GM23338 (cell line): Measurements from ENCODE around the gene GSC2. TPM values are rescaled to one million over a fixed set of nuclear protein-coding genes. Genes with fewer than 3 reads are reported as not detected.
"Not testable (repeated sequence)": the region's sequence is repeated elsewhere in the genome, so short reads cannot be mapped to it uniquely, and the experiment has no call there.

ENCODE experiments used
- ATAC-seq: fragments of 200-7000 bp; cut with Tn5 transposase; 3 replicates; pipeline ENCODE4 v1.9.1; 2020
- DNase-seq: peaks from one replicate; pipeline ENCODE4 v3.0.0-alpha.2; 2015; ENCODE audit warnings: low spot score
- H2AFZ ChIP-seq: fragments of 200-600 bp; sonication (generic); 2 replicates; pipeline ENCODE4 v1.8.0; 2016; ENCODE audit warnings: antibody characterized with exemption, mild to moderate bottlenecking, moderate library complexity
- H3F3A ChIP-seq: fragments of 200-600 bp; sonication (generic); replicated peaks from 2 replicates; pipeline ENCODE4 v1.8.0; 2017; ENCODE audit warnings: antibody characterized with exemption, mixed run types, low read depth
- H3K27ac ChIP-seq: fragments of 200-600 bp; sonication (generic); 2 replicates; pipeline ENCODE4 v1.6.1; 2016; ENCODE audit warnings: low read depth
- H3K27me3 ChIP-seq: fragments of 200-600 bp; sonication (generic); 2 replicates; pipeline ENCODE4 v1.8.0; 2016; ENCODE audit warnings: mild to moderate bottlenecking, mixed run types, moderate library complexity; ENCODE audit not compliant: insufficient read depth
- H3K36me3 ChIP-seq: fragments of 200-600 bp; sonication (generic); 2 replicates; pipeline ENCODE4 v1.8.0; 2016; ENCODE audit warnings: mild to moderate bottlenecking; ENCODE audit not compliant: insufficient read depth
- H3K4me1 ChIP-seq: fragments of 200-600 bp; sonication (generic); 2 replicates; pipeline ENCODE4 v1.8.0; 2016; ENCODE audit warnings: mild to moderate bottlenecking, moderate library complexity; ENCODE audit not compliant: insufficient read depth
- H3K4me2 ChIP-seq: fragments of 200-600 bp; sonication (generic); 2 replicates; pipeline ENCODE4 v1.7.1; 2017; ENCODE audit warnings: mixed run types
- H3K4me3 ChIP-seq: fragments of 200-600 bp; sonication (generic); 2 replicates; pipeline ENCODE4 v1.6.1; 2016; ENCODE audit warnings: mixed run types
- H3K79me2 ChIP-seq: fragments of 200-600 bp; sonication (generic); replicated peaks from 2 replicates; pipeline ENCODE4 v1.8.0; 2017; ENCODE audit warnings: mild to moderate bottlenecking; ENCODE audit not compliant: insufficient read depth
- H3K9me2 ChIP-seq: fragments of 200-600 bp; sonication (generic); 2 replicates; pipeline ENCODE4 v1.8.0; 2017; ENCODE audit not compliant: insufficient read depth
- H4K20me1 ChIP-seq: fragments of 200-600 bp; sonication (generic); replicated peaks from 2 replicates; pipeline ENCODE4 v1.8.0; 2017; ENCODE audit warnings: mild to moderate bottlenecking; ENCODE audit not compliant: insufficient read depth
- H3K27ac Mint-ChIP-seq: 2 replicates; pipeline ENCODE4 v1.8.0; 2020; ENCODE audit warnings: inconsistent platforms, mild to moderate bottlenecking, moderate library complexity, mixed read lengths
- H3K27me3 Mint-ChIP-seq: 3 replicates; pipeline ENCODE4 v1.8.0; 2022; ENCODE audit warnings: low read depth, mild to moderate bottlenecking, moderate library complexity, mixed read lengths, inconsistent platforms; ENCODE audit not compliant: insufficient read depth, poor library complexity
- H3K36me3 Mint-ChIP-seq: 3 replicates; pipeline ENCODE4 v1.8.0; 2021; ENCODE audit warnings: low read depth, mild to moderate bottlenecking, inconsistent platforms, moderate library complexity, mixed read lengths
- H3K4me1 Mint-ChIP-seq: 3 replicates; pipeline ENCODE4 v1.8.0; 2020; ENCODE audit warnings: mild to moderate bottlenecking, inconsistent platforms, mixed read lengths
- H3K4me3 Mint-ChIP-seq: 3 replicates; pipeline ENCODE4 v1.8.0; 2021; ENCODE audit warnings: moderate library complexity, mild to moderate bottlenecking, inconsistent platforms, mixed read lengths
- H3K9me3 Mint-ChIP-seq: 3 replicates; pipeline ENCODE4 v1.8.0; 2020; ENCODE audit warnings: moderate library complexity, mild to moderate bottlenecking, inconsistent platforms, mixed read lengths
- EZH2 ChIP-seq: fragments of 200-600 bp; sonication (generic); IDR thresholded peaks from one replicate; pipeline ENCODE4 v1.8.0; 2017; ENCODE audit warnings: antibody characterized with exemption, mild to moderate bottlenecking, low read depth; ENCODE audit not compliant: unreplicated experiment
- EZH2phosphoT487 ChIP-seq: fragments of 200-600 bp; sonication (generic); IDR thresholded peaks from one replicate; pipeline ENCODE4 v1.8.1; 2018; ENCODE audit warnings: antibody characterized with exemption; ENCODE audit not compliant: unreplicated experiment
- JUNB ChIP-seq: IDR thresholded peaks from one replicate; pipeline ENCODE4 v1.6.1; 2016; ENCODE audit warnings: antibody characterized with exemption; ENCODE audit not compliant: unreplicated experiment
- NANOG ChIP-seq: IDR thresholded peaks from 2 replicates; pipeline ENCODE4 v1.6.1; 2016; ENCODE audit warnings: antibody characterized with exemption, borderline replicate concordance
- STAT1 ChIP-seq: IDR thresholded peaks from one replicate; pipeline ENCODE4 v1.6.1; 2016; ENCODE audit warnings: antibody characterized with exemption; ENCODE audit not compliant: unreplicated experiment
- ZNF331 ChIP-seq: fragments of 250-450 bp; sonication (Bioruptor Pico); IDR thresholded peaks from 2 replicates; pipeline ENCODE4 v1.5.0; 2020; ENCODE audit warnings: low read depth, mild to moderate bottlenecking, moderate library complexity
- polyA plus RNA-seq: library from polyadenylated mRNA; unstranded; fragments of >200 nt; fragmentation: Nextera tagmentation; extraction: Ambion mirVana; gene quantifications from 2 replicates; pipeline ENCODE4 v1.2.1, GENCODE V29; 2016
- total RNA-seq: library from RNA; depleted of rRNA; stranded (reverse); fragments of >200 nt; shearing (Covaris generic); gene quantifications from 2 replicates; pipeline ENCODE4 v1.2.3, GENCODE V29; 2014
- TF ChIP-seq, protein P1 (sequence below), 2 experiments: fragments of 200-600 bp in 1 of 2; sonication (generic) in 1 of 2; conservative IDR thresholded peaks; 2 replicates each; pipeline versions ENCODE4 v1.5.1 to v1.6.1; 2016 to 2017; ENCODE audit warnings: antibody characterized with exemption in 2 of 2, low read depth in 2 of 2, mild to moderate bottlenecking in 2 of 2, moderate library complexity in 1 of 2
- TF ChIP-seq, protein P2 (sequence below): fragments of 250-450 bp; sonication (Bioruptor Pico); IDR thresholded peaks from 2 replicates; pipeline ENCODE4 v1.5.0; 2020; ENCODE audit warnings: mild to moderate bottlenecking, moderate library complexity
- TF ChIP-seq, protein P3 (sequence below): IDR thresholded peaks from one replicate; pipeline ENCODE4 v1.6.1; 2018; ENCODE audit warnings: antibody characterized with exemption; ENCODE audit not compliant: unreplicated experiment

Gene GSC2
- total and polyA plus RNA-seq, 2 experiments from 2014 or later, result not detected

DNA sequence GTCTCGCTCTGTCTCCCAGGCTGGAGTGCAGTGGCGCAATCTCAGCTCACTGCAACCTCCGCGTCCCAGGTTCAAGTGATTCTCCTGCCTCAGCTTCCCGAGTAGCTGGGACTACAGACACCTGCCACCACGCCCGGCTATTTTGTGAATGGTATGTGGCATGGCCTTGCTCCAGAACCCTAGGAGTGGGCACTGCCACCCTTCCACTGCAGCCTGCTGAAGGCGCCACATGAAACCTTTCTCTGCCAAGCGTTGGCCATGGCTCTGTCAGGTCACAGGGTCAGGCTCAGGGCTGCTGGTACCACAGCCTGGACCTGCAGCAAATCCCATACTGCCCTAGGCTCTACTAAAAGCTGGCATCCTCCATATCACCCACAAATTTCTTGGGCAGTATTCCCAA is 6.0 kb upstream of the GSC2 start:
- not testable (repeated sequence) for H3K79me2 ChIP-seq, H3K4me3 ChIP-seq, H3K4me1 Mint-ChIP-seq, H3K36me3 Mint-ChIP-seq, H2AFZ ChIP-seq, H3K36me3 ChIP-seq, H3F3A ChIP-seq, H3K9me2 ChIP-seq, H3K9me3 Mint-ChIP-seq, H3K4me1 ChIP-seq, ATAC-seq, H3K27ac ChIP-seq, H3K4me2 ChIP-seq, H3K27ac Mint-ChIP-seq, H4K20me1 ChIP-seq, H3K4me3 Mint-ChIP-seq, DNase-seq
- H3K27me3 ChIP-seq, result peaks cover 32% of the 10 kb centered on the region
- H3K27me3 Mint-ChIP-seq, result peaks cover 30% of the 10 kb centered on the region

GRCh38 chr22:19152942-19153883 is 3.1 kb upstream of the GSC2 start:
- Histone ChIP-seq H3K36me3 (no peaks in the 10 kb centered on the region), H3K79me2 (no peaks in the 10 kb centered on the region), H3F3A (0 out of 2 replicates have a peak, but pooled peaks cover 13% of the 10 kb centered on the region), H3K27me3 (peaks cover 58% of the 10 kb centered on the region), H3K4me1 (no peaks in the 10 kb centered on the region), H3K9me2 (no peaks in the 10 kb centered on the region), H4K20me1 (no peaks in the 10 kb centered on the region), H3K4me3 (no peak overlapping the region), H2AFZ (no peak overlapping the region), H3K4me2 (no peak overlapping the region), H3K27ac (no peak overlapping the region)
- Mint-ChIP-seq H3K4me3 (no peak overlapping the region), H3K27ac (no peak overlapping the region), H3K27me3 (peaks cover 49% of the 10 kb centered on the region), H3K4me1 (peaks cover 5% of the 10 kb centered on the region; the same call in 2 of the 3 replicates), H3K9me3 (peaks cover 10% of the 10 kb centered on the region; the same call in 2 of the 3 replicates), H3K36me3 (peaks cover 3% of the 10 kb centered on the region; the same call in 1 of the 3 replicates)
- no peak for DNase-seq
- no peak for ATAC-seq
- TF ChIP-seq, protein P1, sequence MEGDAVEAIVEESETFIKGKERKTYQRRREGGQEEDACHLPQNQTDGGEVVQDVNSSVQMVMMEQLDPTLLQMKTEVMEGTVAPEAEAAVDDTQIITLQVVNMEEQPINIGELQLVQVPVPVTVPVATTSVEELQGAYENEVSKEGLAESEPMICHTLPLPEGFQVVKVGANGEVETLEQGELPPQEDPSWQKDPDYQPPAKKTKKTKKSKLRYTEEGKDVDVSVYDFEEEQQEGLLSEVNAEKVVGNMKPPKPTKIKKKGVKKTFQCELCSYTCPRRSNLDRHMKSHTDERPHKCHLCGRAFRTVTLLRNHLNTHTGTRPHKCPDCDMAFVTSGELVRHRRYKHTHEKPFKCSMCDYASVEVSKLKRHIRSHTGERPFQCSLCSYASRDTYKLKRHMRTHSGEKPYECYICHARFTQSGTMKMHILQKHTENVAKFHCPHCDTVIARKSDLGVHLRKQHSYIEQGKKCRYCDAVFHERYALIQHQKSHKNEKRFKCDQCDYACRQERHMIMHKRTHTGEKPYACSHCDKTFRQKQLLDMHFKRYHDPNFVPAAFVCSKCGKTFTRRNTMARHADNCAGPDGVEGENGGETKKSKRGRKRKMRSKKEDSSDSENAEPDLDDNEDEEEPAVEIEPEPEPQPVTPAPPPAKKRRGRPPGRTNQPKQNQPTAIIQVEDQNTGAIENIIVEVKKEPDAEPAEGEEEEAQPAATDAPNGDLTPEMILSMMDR (conservative IDR thresholded peaks at IDR 0.05; ENCODE audit: low read depth in 2 of 2), result no peak
- TF ChIP-seq NANOG (no peak), EZH2 (no peak), JUNB (no peak), ZNF331 (CRISPR knock-in tag) (no peak), EZH2phosphoT487 (no peak), STAT1 (no peak)
- TF ChIP-seq, protein P2, sequence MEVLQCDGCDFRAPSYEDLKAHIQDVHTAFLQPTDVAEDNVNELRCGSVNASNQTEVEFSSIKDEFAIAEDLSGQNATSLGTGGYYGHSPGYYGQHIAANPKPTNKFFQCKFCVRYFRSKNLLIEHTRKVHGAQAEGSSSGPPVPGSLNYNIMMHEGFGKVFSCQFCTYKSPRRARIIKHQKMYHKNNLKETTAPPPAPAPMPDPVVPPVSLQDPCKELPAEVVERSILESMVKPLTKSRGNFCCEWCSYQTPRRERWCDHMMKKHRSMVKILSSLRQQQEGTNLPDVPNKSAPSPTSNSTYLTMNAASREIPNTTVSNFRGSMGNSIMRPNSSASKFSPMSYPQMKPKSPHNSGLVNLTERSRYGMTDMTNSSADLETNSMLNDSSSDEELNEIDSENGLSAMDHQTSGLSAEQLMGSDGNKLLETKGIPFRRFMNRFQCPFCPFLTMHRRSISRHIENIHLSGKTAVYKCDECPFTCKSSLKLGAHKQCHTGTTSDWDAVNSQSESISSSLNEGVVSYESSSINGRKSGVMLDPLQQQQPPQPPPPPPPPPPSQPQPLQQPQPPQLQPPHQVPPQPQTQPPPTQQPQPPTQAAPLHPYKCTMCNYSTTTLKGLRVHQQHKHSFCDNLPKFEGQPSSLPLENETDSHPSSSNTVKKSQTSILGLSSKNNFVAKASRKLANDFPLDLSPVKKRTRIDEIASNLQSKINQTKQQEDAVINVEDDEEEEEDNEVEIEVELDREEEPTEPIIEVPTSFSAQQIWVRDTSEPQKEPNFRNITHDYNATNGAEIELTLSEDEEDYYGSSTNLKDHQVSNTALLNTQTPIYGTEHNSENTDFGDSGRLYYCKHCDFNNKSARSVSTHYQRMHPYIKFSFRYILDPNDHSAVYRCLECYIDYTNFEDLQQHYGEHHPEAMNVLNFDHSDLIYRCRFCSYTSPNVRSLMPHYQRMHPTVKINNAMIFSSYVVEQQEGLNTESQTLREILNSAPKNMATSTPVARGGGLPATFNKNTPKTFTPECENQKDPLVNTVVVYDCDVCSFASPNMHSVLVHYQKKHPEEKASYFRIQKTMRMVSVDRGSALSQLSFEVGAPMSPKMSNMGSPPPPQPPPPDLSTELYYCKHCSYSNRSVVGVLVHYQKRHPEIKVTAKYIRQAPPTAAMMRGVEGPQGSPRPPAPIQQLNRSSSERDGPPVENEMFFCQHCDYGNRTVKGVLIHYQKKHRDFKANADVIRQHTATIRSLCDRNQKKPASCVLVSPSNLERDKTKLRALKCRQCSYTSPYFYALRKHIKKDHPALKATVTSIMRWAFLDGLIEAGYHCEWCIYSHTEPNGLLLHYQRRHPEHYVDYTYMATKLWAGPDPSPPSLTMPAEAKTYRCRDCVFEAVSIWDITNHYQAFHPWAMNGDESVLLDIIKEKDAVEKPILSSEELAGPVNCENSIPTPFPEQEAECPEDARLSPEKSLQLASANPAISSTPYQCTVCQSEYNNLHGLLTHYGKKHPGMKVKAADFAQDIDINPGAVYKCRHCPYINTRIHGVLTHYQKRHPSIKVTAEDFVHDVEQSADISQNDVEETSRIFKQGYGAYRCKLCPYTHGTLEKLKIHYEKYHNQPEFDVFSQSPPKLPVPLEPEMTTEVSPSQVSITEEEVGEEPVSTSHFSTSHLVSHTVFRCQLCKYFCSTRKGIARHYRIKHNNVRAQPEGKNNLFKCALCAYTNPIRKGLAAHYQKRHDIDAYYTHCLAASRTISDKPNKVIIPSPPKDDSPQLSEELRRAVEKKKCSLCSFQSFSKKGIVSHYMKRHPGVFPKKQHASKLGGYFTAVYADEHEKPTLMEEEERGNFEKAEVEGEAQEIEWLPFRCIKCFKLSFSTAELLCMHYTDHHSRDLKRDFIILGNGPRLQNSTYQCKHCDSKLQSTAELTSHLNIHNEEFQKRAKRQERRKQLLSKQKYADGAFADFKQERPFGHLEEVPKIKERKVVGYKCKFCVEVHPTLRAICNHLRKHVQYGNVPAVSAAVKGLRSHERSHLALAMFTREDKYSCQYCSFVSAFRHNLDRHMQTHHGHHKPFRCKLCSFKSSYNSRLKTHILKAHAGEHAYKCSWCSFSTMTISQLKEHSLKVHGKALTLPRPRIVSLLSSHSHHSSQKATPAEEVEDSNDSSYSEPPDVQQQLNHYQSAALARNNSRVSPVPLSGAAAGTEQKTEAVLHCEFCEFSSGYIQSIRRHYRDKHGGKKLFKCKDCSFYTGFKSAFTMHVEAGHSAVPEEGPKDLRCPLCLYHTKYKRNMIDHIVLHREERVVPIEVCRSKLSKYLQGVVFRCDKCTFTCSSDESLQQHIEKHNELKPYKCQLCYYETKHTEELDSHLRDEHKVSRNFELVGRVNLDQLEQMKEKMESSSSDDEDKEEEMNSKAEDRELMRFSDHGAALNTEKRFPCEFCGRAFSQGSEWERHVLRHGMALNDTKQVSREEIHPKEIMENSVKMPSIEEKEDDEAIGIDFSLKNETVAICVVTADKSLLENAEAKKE, result no peak
- TF ChIP-seq, protein P3, sequence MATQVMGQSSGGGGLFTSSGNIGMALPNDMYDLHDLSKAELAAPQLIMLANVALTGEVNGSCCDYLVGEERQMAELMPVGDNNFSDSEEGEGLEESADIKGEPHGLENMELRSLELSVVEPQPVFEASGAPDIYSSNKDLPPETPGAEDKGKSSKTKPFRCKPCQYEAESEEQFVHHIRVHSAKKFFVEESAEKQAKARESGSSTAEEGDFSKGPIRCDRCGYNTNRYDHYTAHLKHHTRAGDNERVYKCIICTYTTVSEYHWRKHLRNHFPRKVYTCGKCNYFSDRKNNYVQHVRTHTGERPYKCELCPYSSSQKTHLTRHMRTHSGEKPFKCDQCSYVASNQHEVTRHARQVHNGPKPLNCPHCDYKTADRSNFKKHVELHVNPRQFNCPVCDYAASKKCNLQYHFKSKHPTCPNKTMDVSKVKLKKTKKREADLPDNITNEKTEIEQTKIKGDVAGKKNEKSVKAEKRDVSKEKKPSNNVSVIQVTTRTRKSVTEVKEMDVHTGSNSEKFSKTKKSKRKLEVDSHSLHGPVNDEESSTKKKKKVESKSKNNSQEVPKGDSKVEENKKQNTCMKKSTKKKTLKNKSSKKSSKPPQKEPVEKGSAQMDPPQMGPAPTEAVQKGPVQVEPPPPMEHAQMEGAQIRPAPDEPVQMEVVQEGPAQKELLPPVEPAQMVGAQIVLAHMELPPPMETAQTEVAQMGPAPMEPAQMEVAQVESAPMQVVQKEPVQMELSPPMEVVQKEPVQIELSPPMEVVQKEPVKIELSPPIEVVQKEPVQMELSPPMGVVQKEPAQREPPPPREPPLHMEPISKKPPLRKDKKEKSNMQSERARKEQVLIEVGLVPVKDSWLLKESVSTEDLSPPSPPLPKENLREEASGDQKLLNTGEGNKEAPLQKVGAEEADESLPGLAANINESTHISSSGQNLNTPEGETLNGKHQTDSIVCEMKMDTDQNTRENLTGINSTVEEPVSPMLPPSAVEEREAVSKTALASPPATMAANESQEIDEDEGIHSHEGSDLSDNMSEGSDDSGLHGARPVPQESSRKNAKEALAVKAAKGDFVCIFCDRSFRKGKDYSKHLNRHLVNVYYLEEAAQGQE, result no peak
